H1 (cell line): Measurements from ENCODE around the gene MICA. TPM values are rescaled to one million over a fixed set of nuclear protein-coding genes. Genes with fewer than 3 reads are reported as not detected.

Experiments
- CTCF ChIA-PET: fragments of 300-600 bp; sonication (Branson Sonifier 250); formaldehyde crosslinking; loops from one replicate; lab custom pipeline; 2021; ENCODE audit not compliant: partially characterized antibody; lab: Charles Lee
- POLR2A ChIA-PET: fragments of 300-600 bp; sonication (Branson Sonifier 250); formaldehyde crosslinking; loops from one replicate; lab custom pipeline; 2021; ENCODE audit warnings: inconsistent platforms; ENCODE audit not compliant: partially characterized antibody; lab: Charles Lee
- DNase-seq, 2 experiments: peaks; one replicate each; pipeline versions ENCODE4 v3.0.0 to v3.0.0-alpha.2; 2010 to 2022; ENCODE audit warnings: low spot score in 2 of 2, low read depth in 1 of 2, mixed read lengths in 1 of 2
- FAIRE-seq: peaks from 2 replicates; lab custom pipeline; 2011; peaks lifted over from hg19 to GRCh38; lab: Jason Lieb, UNC
- H2AFZ ChIP-seq: 2 replicates; pipeline ENCODE4 v1.8.1; 2012; ENCODE audit warnings: low read length, inconsistent platforms
- H2AK5ac ChIP-seq: 2 replicates; pipeline ENCODE4 v1.6.1; 2013; ENCODE audit warnings: low read depth, low read length
- H2BK120ac ChIP-seq: replicated peaks from 2 replicates; pipeline ENCODE3; 2013; ENCODE audit warnings: low read depth, low read length, inconsistent platforms
- H2BK12ac ChIP-seq: 2 replicates; pipeline ENCODE4 v1.6.1; 2013; ENCODE audit warnings: low read depth, low read length
- H2BK15ac ChIP-seq: 2 replicates; pipeline ENCODE4 v1.6.1; 2013; ENCODE audit warnings: low read length
- H2BK20ac ChIP-seq: 2 replicates; pipeline ENCODE4 v1.6.1; 2013; ENCODE audit warnings: low read length
- H2BK5ac ChIP-seq: 2 replicates; pipeline ENCODE4 v1.6.1; 2013; ENCODE audit warnings: low read depth, low read length
- H3K14ac ChIP-seq: 2 replicates; pipeline ENCODE4 v1.6.1; 2013; ENCODE audit warnings: inconsistent platforms; ENCODE audit not compliant: insufficient read length
- H3K18ac ChIP-seq: 2 replicates; pipeline ENCODE4 v1.6.1; 2013; ENCODE audit warnings: low read length; ENCODE audit errors: extremely low read depth
- H3K23ac ChIP-seq: 2 replicates; pipeline ENCODE4 v1.6.1; 2013; ENCODE audit warnings: inconsistent platforms; ENCODE audit not compliant: insufficient read length
- H3K23me2 ChIP-seq: 2 replicates; pipeline ENCODE4 v1.6.1; 2013; ENCODE audit warnings: low read depth, low read length
- H3K27ac ChIP-seq: 2 replicates; pipeline ENCODE4 v1.6.1; 2011; ENCODE audit warnings: low read depth, low read length, inconsistent platforms
- H3K27me3 ChIP-seq, 4 experiments: replicated peaks in 1 of 4; 1 replicate in 1 of 4; 2 replicates in 3 of 4; pipeline versions ENCODE4 v1.6.1 to v1.8.1; 2011 to 2013; ENCODE audit warnings: low read length in 3 of 4, mild to moderate bottlenecking in 3 of 4, inconsistent platforms in 2 of 4, mixed read lengths in 2 of 4, moderate library complexity in 1 of 4; ENCODE audit not compliant: control insufficient read depth in 3 of 4, insufficient read depth in 3 of 4; ENCODE audit errors: extremely low read depth in 1 of 4
- H3K36me3 ChIP-seq, 4 experiments: 2 replicates each; pipeline versions ENCODE4 v1.6.1 to v1.8.1; 2011 to 2013; ENCODE audit warnings: mild to moderate bottlenecking in 4 of 4, low read length in 3 of 4, moderate library complexity in 2 of 4, control low read depth in 1 of 4, inconsistent platforms in 1 of 4; ENCODE audit not compliant: insufficient read depth in 4 of 4, control insufficient read depth in 2 of 4
- H3K4ac ChIP-seq: replicated peaks from 2 replicates; pipeline ENCODE3; 2013; ENCODE audit warnings: low read length, low read depth, mixed read lengths, inconsistent platforms; ENCODE audit not compliant: insufficient read length
- H3K4me1 ChIP-seq, 4 experiments: replicated peaks in 1 of 4; 1 replicate in 1 of 4; 2 replicates in 3 of 4; pipeline versions ENCODE4 v1.6.1 to v1.8.1; 2011 to 2013; ENCODE audit warnings: low read length in 3 of 4, inconsistent platforms in 2 of 4, mixed read lengths in 1 of 4; ENCODE audit not compliant: insufficient read depth in 4 of 4, control insufficient read depth in 3 of 4
- H3K4me2 ChIP-seq, 2 experiments: 2 replicates each; pipeline versions ENCODE4 v1.6.1 to v1.8.1; 2011 to 2013; ENCODE audit warnings: low read depth in 2 of 2, low read length in 2 of 2, control low read depth in 1 of 2, inconsistent platforms in 1 of 2, mild to moderate bottlenecking in 1 of 2; ENCODE audit not compliant: insufficient read depth in 1 of 2
- H3K4me3 ChIP-seq, 4 experiments: fragments of 200-600, 300-600 bp in 1 of 4; sonication (generic), shearing (Covaris generic), sonication (Bioruptor Twin) in 1 of 4; 2 replicates each; pipeline versions ENCODE4 v1.5.1 to v1.8.1; 2011 to 2016; ENCODE audit warnings: low read length in 4 of 4, low read depth in 3 of 4, control low read depth in 2 of 4, inconsistent platforms in 2 of 4, mild to moderate bottlenecking in 2 of 4, mixed read lengths in 1 of 4, moderate library complexity in 1 of 4; ENCODE audit not compliant: insufficient read depth in 2 of 4; ENCODE audit errors: extremely low read depth in 1 of 4
- H3K56ac ChIP-seq: replicated peaks from 2 replicates; pipeline ENCODE3; 2013; ENCODE audit warnings: low read depth, mild to moderate bottlenecking, mixed read lengths, low read length, inconsistent platforms; ENCODE audit not compliant: insufficient read length
- H3K79me1 ChIP-seq: 2 replicates; pipeline ENCODE4 v1.6.1; 2013; ENCODE audit warnings: low read depth, low read length, control low read depth
- H3K79me2 ChIP-seq, 2 experiments: 2 replicates each; pipeline versions ENCODE4 v1.6.1 to v1.8.1; 2012 to 2013; ENCODE audit warnings: low read length in 2 of 2, mild to moderate bottlenecking in 2 of 2, inconsistent platforms in 1 of 2; ENCODE audit not compliant: insufficient read depth in 2 of 2, control insufficient read depth in 1 of 2
- H3K9ac ChIP-seq, 4 experiments: replicated peaks in 1 of 4; 1 replicate in 1 of 4; 2 replicates in 3 of 4; pipeline versions ENCODE4 v1.6.1 to v1.8.1; 2011 to 2013; ENCODE audit warnings: low read depth in 3 of 4, low read length in 3 of 4, control low read depth in 2 of 4, mild to moderate bottlenecking in 2 of 4, moderate library complexity in 2 of 4, inconsistent platforms in 1 of 4; ENCODE audit errors: extremely low read depth in 1 of 4
- H3K9me3 ChIP-seq, 2 experiments: 2 replicates each; pipeline versions ENCODE4 v1.6.1 to v1.8.1; 2012 to 2013; ENCODE audit warnings: mild to moderate bottlenecking in 2 of 2, moderate library complexity in 2 of 2, control low read depth in 1 of 2, inconsistent platforms in 1 of 2, low read depth in 1 of 2, low read length in 1 of 2, mixed read lengths in 1 of 2; ENCODE audit not compliant: insufficient read depth in 2 of 2
- H4K20me1 ChIP-seq, 2 experiments: replicated peaks in 1 of 2; 2 replicates each; pipeline versions ENCODE3 to v1.8.1; 2011 to 2013; ENCODE audit warnings: inconsistent platforms in 2 of 2, low read length in 2 of 2, mild to moderate bottlenecking in 1 of 2; ENCODE audit not compliant: insufficient read depth in 2 of 2, control insufficient read depth in 1 of 2
- H4K5ac ChIP-seq: 2 replicates; pipeline ENCODE4 v1.6.1; 2013; ENCODE audit warnings: low read length, low read depth, mixed read lengths, inconsistent platforms; ENCODE audit not compliant: insufficient read length
- H4K8ac ChIP-seq: 2 replicates; pipeline ENCODE4 v1.8.0; 2013; ENCODE audit warnings: mild to moderate bottlenecking, moderate library complexity, low read length, inconsistent platforms; ENCODE audit not compliant: insufficient read depth; ENCODE audit errors: extremely low read depth
- H4K91ac ChIP-seq: replicated peaks from 2 replicates; pipeline ENCODE3; 2013; ENCODE audit warnings: low read length, mixed read lengths, inconsistent platforms; ENCODE audit not compliant: insufficient read length
- EGR1 ChIP-seq: IDR thresholded peaks from 2 replicates; pipeline ENCODE4 v1.6.1; 2011; ENCODE audit warnings: low read depth, low read length, borderline replicate concordance
- GABPA ChIP-seq: IDR thresholded peaks from 2 replicates; pipeline ENCODE4 v1.6.1; 2011; ENCODE audit warnings: mild to moderate bottlenecking, low read length, moderate library complexity, borderline replicate concordance; ENCODE audit not compliant: insufficient read depth
- POU5F1 ChIP-seq: IDR thresholded peaks from 2 replicates; pipeline ENCODE4 v1.6.1; 2011; ENCODE audit warnings: low read depth, mild to moderate bottlenecking, low read length, moderate library complexity
- RFX5 ChIP-seq: IDR thresholded peaks from 2 replicates; pipeline ENCODE4 v1.6.1; 2011; ENCODE audit warnings: low read depth, low read length, improper control_type of control experiment, borderline replicate concordance
- SAP30 ChIP-seq: fragments of 300-600 bp; sonication (generic); IDR thresholded peaks from 2 replicates; pipeline ENCODE4 v1.7.1; 2012; ENCODE audit warnings: low read length, moderate library complexity, mild to moderate bottlenecking, inconsistent platforms; ENCODE audit not compliant: insufficient read depth, insufficient replicate concordance
- SUZ12 ChIP-seq: fragments of 200-600 bp; sonication (generic); IDR thresholded peaks from 2 replicates; pipeline ENCODE4 v1.6.1; 2012; ENCODE audit warnings: mild to moderate bottlenecking, inconsistent platforms, low read length, moderate library complexity, mixed read lengths
- ZNF274 ChIP-seq: IDR thresholded peaks from 2 replicates; pipeline ENCODE4 v1.7.0; 2012; ENCODE audit warnings: low read length, borderline replicate concordance; ENCODE audit errors: extremely low read depth
- WGBS, 2 experiments: shearing (Covaris generic) in 1 of 2; methylation state at CpG; one replicate each; pipeline versions ENCODE4 v1.1.6 to v1.1.7; 2013 to 2015; ENCODE audit warnings: low lambda C conversion rate in 2 of 2, mixed read lengths in 2 of 2, inconsistent platforms in 1 of 2, low coverage in 1 of 2, missing lambda C conversion rate in 1 of 2; ENCODE audit not compliant: insufficient replicate concordance in 2 of 2, insufficient coverage in 1 of 2, insufficient read length in 1 of 2; ENCODE audit errors: extremely low coverage in 1 of 2, missing lambda C conversion rate in 1 of 2; 5-methylcytosine and 5-hydroxymethylcytosine counted together
- polyA plus RNA-seq, 7 experiments: library from polyadenylated mRNA; depleted of rRNA in 3 of 7; stranded (reverse) in 5 of 7; unstranded in 2 of 7; fragments of >200 nt in 5 of 7; fragments of 200-250 nt in 2 of 7; gene quantifications; 1 replicate in 5 of 7; 2 replicates in 1 of 7; 4 replicates in 1 of 7; pipeline versions ENCODE4 v1.2.1 to v1.2.3, GENCODE V29; 2011 to 2013; ENCODE audit warnings: missing spikeins in 2 of 7, mixed read lengths in 2 of 7
- total RNA-seq: library from RNA; stranded (reverse); fragmentation: NEBNext Ultra II Directional; extraction: Animal tissue kit (Norgen Biotek cat#: 25700); gene quantifications from 2 replicates; pipeline ENCODE4 v1.2.1, GENCODE V29; 2021

Gene MICA
- total and polyA plus RNA-seq, 2 of the 8 experiments (the other 6 are each of a cell fraction or from before 2014, with no cell fraction given): 12.5 to 16.3 TPM

DNA sequence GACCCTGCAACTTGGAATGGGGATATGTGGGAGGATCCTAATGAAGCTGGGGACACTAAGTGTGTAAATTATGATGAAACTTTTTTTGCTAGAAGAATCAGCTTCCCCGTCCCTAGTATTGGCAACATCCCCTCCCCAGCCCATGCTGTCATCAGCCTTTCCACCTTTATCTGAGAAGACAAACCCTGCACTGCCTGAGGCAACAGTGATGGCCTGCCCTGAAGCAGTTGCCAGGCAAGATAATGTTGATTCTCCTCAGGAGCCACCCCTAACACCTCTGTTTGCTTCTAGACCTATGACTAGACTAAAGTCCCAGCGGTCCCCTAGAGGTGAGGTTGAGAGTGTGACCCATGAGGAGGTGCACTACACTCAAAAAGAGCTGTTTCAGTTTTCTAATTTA lies 27.1 kb downstream of the MICA start:
- no peak overlapping the region for H2AK5ac ChIP-seq
- H3K18ac ChIP-seq: no peak overlapping the region
- H2BK5ac ChIP-seq: no peak overlapping the region
- no peak overlapping the region for H2BK12ac ChIP-seq
- no peak overlapping the region for H2BK15ac ChIP-seq
- POLR2A ChIA-PET: interaction anchor here (0.6 kb wide), 1 partner anchor 98 kb away, joined by 3 read pairs; no protein-coding TSS in a partner anchor
- no peak overlapping the region for H2AFZ ChIP-seq
- H3K4me3 ChIP-seq: no peak overlapping the region
- no peaks in the 10 kb centered on the region for H3K23me2 ChIP-seq
- no peak overlapping the region for H3K14ac ChIP-seq
- H2BK120ac ChIP-seq: no peak overlapping the region
- no peaks in the 10 kb centered on the region for H3K27me3 ChIP-seq
- H3K9ac ChIP-seq: no peak overlapping the region
- WGBS, 2 experiments: 100% methylated on average over 2 of the region's 2 CpGs; no CpG with 5 or more reads in 1 of the 2 experiments
- DNase-seq (no peak), FAIRE-seq (no peak)
- H3K56ac ChIP-seq: no peak overlapping the region
- H3K79me2 ChIP-seq: no peaks in the 10 kb centered on the region
- no peak overlapping the region for H3K4me2 ChIP-seq
- TF ChIP-seq SUZ12 (no peak), POU5F1 (no peak), ZNF274 (no peak), SAP30 (no peak), RFX5 (no peak), EGR1 (no peak), GABPA (no peak)
- H4K20me1 ChIP-seq: no peaks in the 10 kb centered on the region
- no peaks in the 10 kb centered on the region for H3K79me1 ChIP-seq
- no peak overlapping the region for H4K8ac ChIP-seq
- no peak overlapping the region for H3K27ac ChIP-seq
- H3K4ac ChIP-seq: no peak overlapping the region
- no peak overlapping the region for H2BK20ac ChIP-seq
- no peaks in the 10 kb centered on the region for H3K4me1 ChIP-seq
- no peak overlapping the region for H4K91ac ChIP-seq
- H3K23ac ChIP-seq: no peak overlapping the region
- no peaks in the 10 kb centered on the region for H3K36me3 ChIP-seq
- no peaks in the 10 kb centered on the region; a peak in 1 of 4 replicates for H3K9me3 ChIP-seq
- H4K5ac ChIP-seq: no peak overlapping the region
- CTCF ChIA-PET: interaction anchor here (1.4 to 2.8 kb wide), 4 partner anchors 9 to 34 kb away, joined by 3 to 18 read pairs (median 6); no protein-coding TSS in a partner anchor
